ENCODE data around the gene SYNDIG1. TPM values are rescaled to one million over a fixed set of nuclear protein-coding genes. Genes with fewer than 3 reads are reported as not detected.

The SYNDIG1 gene
- total and polyA plus RNA-seq, 9 of the 15 experiments (the other 6 are each of a cell fraction or from before 2014, with no cell fraction given) = not detected

DNA sequence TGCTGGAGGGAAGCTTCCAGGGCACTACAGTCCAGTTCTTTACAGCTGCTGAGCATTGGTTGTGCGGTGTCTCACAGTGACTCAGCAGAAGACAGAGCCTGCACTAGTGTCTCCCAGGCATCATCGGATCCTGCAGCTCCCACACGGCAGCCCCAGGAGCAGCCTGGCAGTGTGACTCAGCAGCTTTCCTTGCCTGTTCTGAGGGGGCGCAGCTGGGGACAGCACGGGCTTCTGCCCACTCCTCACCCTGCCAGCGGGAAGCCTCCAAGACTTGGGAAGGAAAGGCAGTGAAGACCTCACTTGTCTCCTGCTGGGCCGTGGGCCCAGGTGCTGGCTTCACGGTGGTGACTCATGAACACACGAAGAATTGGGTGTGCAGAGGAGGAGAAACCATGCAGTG is 165.4 kb downstream of the SYNDIG1 start (continued):
- TF ChIP-seq, protein P1, sequence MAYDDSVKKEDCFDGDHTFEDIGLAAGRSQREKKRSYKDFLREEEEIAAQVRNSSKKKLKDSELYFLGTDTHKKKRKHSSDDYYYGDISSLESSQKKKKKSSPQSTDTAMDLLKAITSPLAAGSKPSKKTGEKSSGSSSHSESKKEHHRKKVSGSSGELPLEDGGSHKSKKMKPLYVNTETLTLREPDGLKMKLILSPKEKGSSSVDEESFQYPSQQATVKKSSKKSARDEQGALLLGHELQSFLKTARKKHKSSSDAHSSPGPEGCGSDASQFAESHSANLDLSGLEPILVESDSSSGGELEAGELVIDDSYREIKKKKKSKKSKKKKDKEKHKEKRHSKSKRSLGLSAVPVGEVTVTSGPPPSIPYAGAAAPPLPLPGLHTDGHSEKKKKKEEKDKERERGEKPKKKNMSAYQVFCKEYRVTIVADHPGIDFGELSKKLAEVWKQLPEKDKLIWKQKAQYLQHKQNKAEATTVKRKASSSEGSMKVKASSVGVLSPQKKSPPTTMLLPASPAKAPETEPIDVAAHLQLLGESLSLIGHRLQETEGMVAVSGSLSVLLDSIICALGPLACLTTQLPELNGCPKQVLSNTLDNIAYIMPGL (CRISPR knock-in tag; IDR thresholded peaks at IDR 0.05) = no peak
- no peak for TF ChIP-seq CEBPB (tag; IDR thresholded peaks at IDR 0.05)
- no peak for TF ChIP-seq STAT5B (CRISPR knock-in tag; IDR thresholded peaks at IDR 0.05)
- TF ChIP-seq, protein P2, sequence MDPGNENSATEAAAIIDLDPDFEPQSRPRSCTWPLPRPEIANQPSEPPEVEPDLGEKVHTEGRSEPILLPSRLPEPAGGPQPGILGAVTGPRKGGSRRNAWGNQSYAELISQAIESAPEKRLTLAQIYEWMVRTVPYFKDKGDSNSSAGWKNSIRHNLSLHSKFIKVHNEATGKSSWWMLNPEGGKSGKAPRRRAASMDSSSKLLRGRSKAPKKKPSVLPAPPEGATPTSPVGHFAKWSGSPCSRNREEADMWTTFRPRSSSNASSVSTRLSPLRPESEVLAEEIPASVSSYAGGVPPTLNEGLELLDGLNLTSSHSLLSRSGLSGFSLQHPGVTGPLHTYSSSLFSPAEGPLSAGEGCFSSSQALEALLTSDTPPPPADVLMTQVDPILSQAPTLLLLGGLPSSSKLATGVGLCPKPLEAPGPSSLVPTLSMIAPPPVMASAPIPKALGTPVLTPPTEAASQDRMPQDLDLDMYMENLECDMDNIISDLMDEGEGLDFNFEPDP (CRISPR knock-in tag; IDR thresholded peaks at IDR 0.05) = no peak
- no peak for TF ChIP-seq ZBTB8A (IDR thresholded peaks at IDR 0.05; ENCODE audit: partially characterized antibody)
- no peak for TF ChIP-seq GATAD2B (IDR thresholded peaks at IDR 0.05; ENCODE audit: borderline replicate concordance)
- no peak for TF ChIP-seq MEIS2 (IDR thresholded peaks at IDR 0.05; ENCODE audit: partially characterized antibody)
- no peak for TF ChIP-seq BRF1 (IDR thresholded peaks at IDR 0.05; ENCODE audit: borderline replicate concordance, extremely low read depth, insufficient read length)
- no peak for TF ChIP-seq U2AF2 (optimal IDR thresholded peaks at IDR 0.05; ENCODE audit: low read depth, low read length)
- peak; percentile 88 for TF ChIP-seq MAFK (IDR thresholded peaks at IDR 0.05; ENCODE audit: low read length)
- TF ChIP-seq SP2 (IDR thresholded peaks at IDR 0.05; ENCODE audit: extremely low read depth, low read depth, low read length, poor library complexity, severe bottlenecking) = no peak
- TF ChIP-seq, protein P3, sequence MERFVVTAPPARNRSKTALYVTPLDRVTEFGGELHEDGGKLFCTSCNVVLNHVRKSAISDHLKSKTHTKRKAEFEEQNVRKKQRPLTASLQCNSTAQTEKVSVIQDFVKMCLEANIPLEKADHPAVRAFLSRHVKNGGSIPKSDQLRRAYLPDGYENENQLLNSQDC (CRISPR knock-in tag; IDR thresholded peaks at IDR 0.05) = no peak
- TF ChIP-seq ZNF830 (CRISPR knock-in tag; IDR thresholded peaks at IDR 0.05) = no peak
- no peak for TF ChIP-seq ZNF644 (tag; IDR thresholded peaks at IDR 0.05; ENCODE audit: low read depth)
- TF ChIP-seq GTF2A2 (tag; IDR thresholded peaks at IDR 0.05) = no peak
- TF ChIP-seq, protein P4, sequence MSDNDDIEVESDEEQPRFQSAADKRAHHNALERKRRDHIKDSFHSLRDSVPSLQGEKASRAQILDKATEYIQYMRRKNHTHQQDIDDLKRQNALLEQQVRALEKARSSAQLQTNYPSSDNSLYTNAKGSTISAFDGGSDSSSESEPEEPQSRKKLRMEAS (CRISPR knock-in tag; IDR thresholded peaks at IDR 0.05) = no peak
- no peak for TF ChIP-seq HMG20A (CRISPR knock-in tag; conservative IDR thresholded peaks at IDR 0.05)
- TF ChIP-seq CBFA2T3 (IDR thresholded peaks at IDR 0.05) = no peak
- TF ChIP-seq, protein P5, sequence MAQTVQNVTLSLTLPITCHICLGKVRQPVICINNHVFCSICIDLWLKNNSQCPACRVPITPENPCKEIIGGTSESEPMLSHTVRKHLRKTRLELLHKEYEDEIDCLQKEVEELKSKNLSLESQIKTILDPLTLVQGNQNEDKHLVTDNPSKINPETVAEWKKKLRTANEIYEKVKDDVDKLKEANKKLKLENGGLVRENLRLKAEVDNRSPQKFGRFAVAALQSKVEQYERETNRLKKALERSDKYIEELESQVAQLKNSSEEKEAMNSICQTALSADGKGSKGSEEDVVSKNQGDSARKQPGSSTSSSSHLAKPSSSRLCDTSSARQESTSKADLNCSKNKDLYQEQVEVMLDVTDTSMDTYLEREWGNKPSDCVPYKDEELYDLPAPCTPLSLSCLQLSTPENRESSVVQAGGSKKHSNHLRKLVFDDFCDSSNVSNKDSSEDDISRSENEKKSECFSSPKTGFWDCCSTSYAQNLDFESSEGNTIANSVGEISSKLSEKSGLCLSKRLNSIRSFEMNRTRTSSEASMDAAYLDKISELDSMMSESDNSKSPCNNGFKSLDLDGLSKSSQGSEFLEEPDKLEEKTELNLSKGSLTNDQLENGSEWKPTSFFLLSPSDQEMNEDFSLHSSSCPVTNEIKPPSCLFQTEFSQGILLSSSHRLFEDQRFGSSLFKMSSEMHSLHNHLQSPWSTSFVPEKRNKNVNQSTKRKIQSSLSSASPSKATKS (CRISPR knock-in tag; IDR thresholded peaks at IDR 0.05) = no peak
- TF ChIP-seq, protein P6, sequence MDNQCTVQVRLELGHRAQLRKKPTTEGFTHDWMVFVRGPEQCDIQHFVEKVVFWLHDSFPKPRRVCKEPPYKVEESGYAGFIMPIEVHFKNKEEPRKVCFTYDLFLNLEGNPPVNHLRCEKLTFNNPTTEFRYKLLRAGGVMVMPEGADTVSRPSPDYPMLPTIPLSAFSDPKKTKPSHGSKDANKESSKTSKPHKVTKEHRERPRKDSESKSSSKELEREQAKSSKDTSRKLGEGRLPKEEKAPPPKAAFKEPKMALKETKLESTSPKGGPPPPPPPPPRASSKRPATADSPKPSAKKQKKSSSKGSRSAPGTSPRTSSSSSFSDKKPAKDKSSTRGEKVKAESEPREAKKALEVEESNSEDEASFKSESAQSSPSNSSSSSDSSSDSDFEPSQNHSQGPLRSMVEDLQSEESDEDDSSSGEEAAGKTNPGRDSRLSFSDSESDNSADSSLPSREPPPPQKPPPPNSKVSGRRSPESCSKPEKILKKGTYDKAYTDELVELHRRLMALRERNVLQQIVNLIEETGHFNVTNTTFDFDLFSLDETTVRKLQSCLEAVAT (IDR thresholded peaks at IDR 0.05) = no peak
- no peak for TF ChIP-seq TEAD1 (CRISPR knock-in tag; IDR thresholded peaks at IDR 0.05)
- no peak for TF ChIP-seq TRIM28 (IDR thresholded peaks at IDR 0.05)
- no peak for TF ChIP-seq ZKSCAN3 (CRISPR knock-in tag; IDR thresholded peaks at IDR 0.05)
